AML-193 (cell line): ENCODE results near the gene DUSP28.
A peak's percentile ranks its signal among the peaks of the same experiment; 100 is the strongest.
"Not testable (repeated sequence)": the region's sequence is repeated elsewhere in the genome, so short reads cannot be mapped to it uniquely, and the experiment has no call there.

Source experiments
- DNase-seq, 2 experiments: peaks; one replicate each; lab custom pipeline; 2025; lab: John Stamatoyannopoulos, UW

Gene DUSP28

GRCh38 chr2:240527153-240527750, 32.9 kb upstream of the DUSP28 start:
- no peak for DNase-seq

DNA sequence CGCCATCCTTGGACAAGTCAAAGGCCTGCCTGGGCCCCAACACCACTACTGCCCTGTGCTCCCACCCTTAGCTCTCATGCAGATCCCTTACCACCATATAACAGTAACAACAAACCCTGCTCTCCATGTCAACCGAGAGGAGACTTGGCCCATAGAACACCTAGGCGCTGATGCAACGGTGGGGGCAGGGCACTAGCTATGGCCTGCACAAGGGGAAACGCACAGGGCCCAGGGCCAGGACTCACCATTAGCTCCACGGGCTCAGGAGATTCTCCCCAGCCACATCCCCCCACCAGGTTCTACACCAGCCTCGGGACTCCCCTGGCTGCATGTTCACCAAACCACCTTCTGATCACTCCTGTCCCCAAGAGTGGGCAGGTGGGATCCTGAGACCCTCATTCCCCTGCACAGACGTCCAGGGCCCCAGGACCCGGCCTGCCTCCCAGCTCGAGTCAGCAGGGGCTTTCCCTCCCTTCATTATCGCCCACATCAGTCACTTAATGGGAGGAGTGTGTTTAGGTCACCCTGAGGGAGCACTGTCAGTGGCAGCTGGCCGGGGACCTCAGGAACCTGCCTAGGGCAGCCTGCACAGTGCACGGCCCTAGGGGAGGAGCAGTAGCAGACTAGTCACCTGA, 31.6 kb upstream of the DUSP28 start:
- DNase-seq: no peak

DNA sequence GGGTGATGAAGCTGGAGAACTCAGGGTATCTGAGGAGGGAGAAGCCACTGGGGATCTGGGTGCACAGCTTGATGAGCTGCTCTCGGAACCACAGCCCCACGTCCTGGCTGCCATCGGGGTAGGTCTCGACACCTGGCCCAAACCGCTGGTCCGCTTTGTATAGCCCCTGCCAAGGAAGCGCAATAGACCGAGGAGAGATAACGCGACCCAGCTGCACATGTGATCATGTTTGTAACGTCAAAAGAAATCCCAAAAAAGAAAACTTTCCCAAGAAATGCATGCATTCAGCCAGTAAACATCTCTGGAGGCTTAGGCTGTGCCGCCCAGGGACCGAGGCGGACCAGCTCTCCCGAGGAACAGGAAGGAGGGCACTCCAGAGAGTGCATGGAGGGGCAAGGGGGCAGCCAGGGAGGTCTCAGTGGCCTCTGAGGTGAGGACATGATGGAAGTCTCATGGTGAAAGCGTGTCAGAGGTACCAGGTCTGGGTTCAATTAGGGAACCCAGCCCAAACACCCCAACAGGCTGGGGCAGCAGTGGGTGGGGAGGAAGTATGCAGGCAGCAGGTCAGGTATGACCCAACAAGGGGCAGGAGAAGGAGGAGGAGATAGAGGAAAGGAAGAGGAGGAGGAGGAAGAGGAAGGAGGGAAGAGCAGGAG, 30.7 kb upstream of the DUSP28 start:
- DNase-seq: no peak

- no peak for DNase-seq
Observed at GRCh38 chr2:240530181-240530580, 30.0 kb upstream of the DUSP28 start.

DNA sequence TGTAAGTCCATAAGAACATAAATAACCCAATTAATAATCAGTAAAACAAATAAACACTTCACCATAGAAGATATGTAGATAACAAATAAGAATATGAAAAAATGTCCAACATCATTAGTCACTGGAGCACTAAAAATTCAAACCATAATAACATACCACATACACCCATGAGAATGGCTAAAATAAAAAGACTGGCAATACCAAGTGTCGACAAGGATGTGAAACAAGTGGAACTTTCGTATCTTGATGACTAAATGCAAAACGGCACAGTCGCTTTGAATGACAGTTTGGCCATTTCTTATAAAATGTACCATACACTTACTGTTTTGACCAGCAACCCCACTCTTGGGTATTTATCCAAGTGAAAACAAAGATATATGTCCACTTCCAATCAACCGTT, 29.1 kb upstream of the DUSP28 start:
- DNase-seq: no peak

DNA sequence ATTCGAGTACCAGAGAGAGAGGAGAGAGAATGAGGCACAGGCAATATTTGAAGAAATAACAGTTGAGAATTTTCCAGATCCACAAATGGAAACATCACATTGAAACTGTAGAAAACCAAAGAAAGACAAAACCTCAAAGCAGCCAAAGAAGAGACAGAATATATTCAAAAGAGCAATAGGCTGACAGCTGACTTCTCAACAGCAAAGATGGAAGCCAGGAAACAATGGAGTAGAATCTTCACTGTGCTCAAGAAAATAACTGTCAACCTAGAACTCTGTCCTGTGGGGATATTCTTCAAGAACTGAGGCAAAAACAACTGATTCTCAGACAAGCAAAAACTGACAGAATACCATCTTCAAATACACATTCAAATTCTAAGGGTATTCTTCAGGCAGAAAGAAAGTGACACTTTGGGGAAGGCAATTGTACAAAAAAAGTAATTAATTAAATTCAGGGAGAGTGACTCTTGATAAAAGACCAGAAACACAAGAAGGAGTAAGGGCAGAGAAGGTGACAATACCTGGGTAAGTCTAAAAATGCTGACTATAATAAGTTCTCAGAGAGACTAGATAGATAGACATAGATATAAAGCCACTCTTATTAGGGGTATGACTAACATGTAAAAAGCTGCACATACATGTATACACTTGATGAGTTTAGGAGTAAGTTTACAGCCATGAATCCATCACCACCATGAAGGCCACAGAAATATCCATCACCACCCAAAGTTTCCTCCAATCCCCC, 28.0 kb upstream of the DUSP28 start:
- DNase-seq: no peak

GRCh38 chr2:240538031-240538780, 22.0 kb upstream of the DUSP28 start:
- no peak for DNase-seq

- DNase-seq: not testable (repeated sequence)
Observed at GRCh38 chr2:240539101-240539500, 21.1 kb upstream of the DUSP28 start.

GRCh38 chr2:240539906-240540305, 20.3 kb upstream of the DUSP28 start:
- no peak for DNase-seq

GRCh38 chr2:240551288-240551687, 8.9 kb upstream of the DUSP28 start:
- no peak for DNase-seq

DNA sequence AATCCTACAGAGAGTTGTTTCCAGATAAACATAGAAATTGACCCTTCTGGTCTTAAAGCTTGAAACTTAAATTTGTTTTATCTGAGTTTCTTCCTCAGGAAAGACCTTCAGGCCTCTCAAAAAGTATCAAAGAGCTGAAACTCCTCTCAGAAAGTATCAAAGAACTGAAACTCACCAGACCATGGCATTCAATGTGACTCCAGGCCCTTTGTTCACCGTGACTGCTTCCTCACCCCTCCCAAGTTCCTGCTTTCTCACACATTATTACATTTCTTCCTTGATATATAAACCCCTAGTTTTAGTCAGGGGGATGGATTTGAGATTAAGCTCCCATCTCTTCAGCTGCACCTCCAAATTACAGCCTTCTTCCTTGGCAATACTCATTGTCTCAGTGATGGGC, 8.3 kb upstream of the DUSP28 start:
- no peak for DNase-seq

GRCh38 chr2:240553956-240554480, 6.1 kb upstream of the DUSP28 start:
- DNase-seq: no peak

GRCh38 chr2:240554767-240555493, 5.2 kb upstream of the DUSP28 start:
- DNase-seq: no peak

GRCh38 chr2:240555541-240556250, 4.5 kb upstream of the DUSP28 start:
- DNase-seq: no peak

DNA sequence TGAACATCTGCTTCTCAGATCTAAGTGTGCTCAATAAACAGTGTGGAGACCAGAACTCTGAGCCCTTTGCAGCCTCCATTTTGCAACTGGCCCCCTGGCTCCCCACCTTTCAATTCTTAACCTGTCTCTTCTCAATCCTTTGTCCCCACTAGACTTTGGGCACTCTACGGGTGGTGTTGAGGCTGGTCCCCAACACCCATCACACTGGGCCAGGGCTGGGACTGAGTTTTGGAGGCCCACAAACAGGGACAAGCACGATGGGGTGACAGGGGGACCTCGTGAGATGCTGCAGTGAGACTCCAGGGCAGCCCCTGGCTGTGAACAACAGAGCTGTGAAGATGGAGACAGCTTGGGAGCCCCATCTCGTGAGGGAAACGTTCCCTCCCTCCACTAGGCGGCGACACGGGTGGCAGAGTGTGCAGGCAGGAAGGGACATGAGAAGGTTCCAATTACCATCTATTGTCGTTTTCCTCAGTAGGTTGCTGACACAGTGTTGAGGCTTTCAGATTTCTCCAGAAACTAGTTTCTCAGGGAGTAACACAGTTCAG, 3.5 kb upstream of the DUSP28 start:
- peak; percentile 36 to 39 for DNase-seq

- no peak for DNase-seq
Observed at GRCh38 chr2:240557101-240557751, 2.9 kb upstream of the DUSP28 start.

- no peak for DNase-seq
Observed at GRCh38 chr2:240557808-240558207, 2.3 kb upstream of the DUSP28 start, which contains the start of gene ANKMY1. Gene ANKMY1 (minus strand): TSS chr2:240557988. CDS start chr2:240557335, 653 bp downstream.

GRCh38 chr2:240558236-240558761, 1.9 kb upstream of the DUSP28 start:
- DNase-seq: no peak

- DNase-seq: no peak
Observed at GRCh38 chr2:240559286-240559685, 871 bp upstream of the DUSP28 start.
